ENCODE results near the gene SNX25.

The SNX25 gene

DNA sequence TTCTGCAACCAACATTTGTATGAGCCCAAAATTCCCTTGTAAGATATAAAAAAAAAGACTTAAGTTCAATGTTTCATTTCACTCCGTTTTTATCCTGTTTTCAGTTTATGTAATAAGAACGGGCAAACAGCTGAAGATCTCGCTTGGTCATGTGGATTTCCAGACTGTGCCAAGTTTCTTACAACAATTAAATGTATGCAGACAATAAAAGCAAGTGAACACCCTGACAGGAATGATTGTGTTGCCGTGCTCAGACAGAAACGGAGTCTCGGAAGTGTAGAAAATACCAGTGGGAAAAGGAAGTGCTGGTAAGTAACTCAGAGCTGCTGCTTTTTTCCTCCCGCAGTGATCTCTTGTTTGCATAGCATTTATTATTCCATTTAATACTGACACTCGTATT lies 190.1 kb downstream of the SNX25 start:
- H3K27ac ChIP-seq: no peak overlapping the region
- ChIA-PET CTCF (no interaction called here), POLR2A (ENCODE audit: low non-redundant PET) (no interaction called here)
- no peak for TF ChIP-seq CTCF (conservative IDR thresholded peaks at IDR 0.05; ENCODE audit: low read depth)
- DNase-seq (ENCODE audit: low spot score): no peak

DNA sequence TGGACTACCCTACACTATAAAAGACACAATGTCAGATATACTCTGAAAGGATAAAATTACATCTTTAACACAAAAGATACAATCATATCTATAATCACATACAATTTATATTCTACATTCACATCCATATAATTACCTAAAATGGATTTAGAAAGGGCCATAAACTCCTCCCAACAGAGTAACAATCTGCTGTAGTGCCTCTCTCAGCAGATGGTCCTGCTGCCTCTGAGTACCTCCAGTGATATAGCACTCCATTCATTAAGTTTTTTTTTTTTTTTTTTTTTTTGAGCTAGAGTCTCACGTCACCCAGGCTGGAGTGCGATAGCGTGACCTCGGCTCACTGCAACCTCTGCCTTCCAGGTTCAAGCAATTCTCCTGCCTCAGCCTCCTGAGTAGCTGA lies 194.6 kb downstream of the SNX25 start:
- TF ChIP-seq CTCF (conservative IDR thresholded peaks at IDR 0.05; ENCODE audit: low read depth): no peak
- no peak for DNase-seq (ENCODE audit: low spot score)
- ChIA-PET CTCF (interaction anchor here (0.7 kb wide), 1 partner anchor 194 kb away, joined by 6 read pairs; the partner anchor contains the start of gene SNX25), POLR2A (ENCODE audit: low non-redundant PET) (no interaction called here)
- no peak overlapping the region for H3K27ac ChIP-seq

GRCh38 chr4:185405296-185405999 lies 196.1 kb downstream of the SNX25 start:
- POLR2A ChIA-PET (ENCODE audit: low non-redundant PET): no interaction called here
- no peak for TF ChIP-seq CTCF (conservative IDR thresholded peaks at IDR 0.05; ENCODE audit: low read depth)
- CTCF ChIA-PET: interaction anchor here (0.5 kb wide), 1 partner anchor 457 kb away, joined by 3 read pairs; no protein-coding TSS in a partner anchor
- H3K27ac ChIP-seq: no peak overlapping the region
- DNase-seq (ENCODE audit: low spot score): no peak

- TF ChIP-seq CTCF (conservative IDR thresholded peaks at IDR 0.05; ENCODE audit: low read depth): no peak
- CTCF ChIA-PET: no interaction called here
- no peak overlapping the region for H3K27ac ChIP-seq
- DNase-seq (ENCODE audit: low spot score): no peak
- POLR2A ChIA-PET (ENCODE audit: low non-redundant PET): no interaction called here
Measured at GRCh38 chr4:185408432-185408831, 199.0 kb downstream of the SNX25 start.

DNA sequence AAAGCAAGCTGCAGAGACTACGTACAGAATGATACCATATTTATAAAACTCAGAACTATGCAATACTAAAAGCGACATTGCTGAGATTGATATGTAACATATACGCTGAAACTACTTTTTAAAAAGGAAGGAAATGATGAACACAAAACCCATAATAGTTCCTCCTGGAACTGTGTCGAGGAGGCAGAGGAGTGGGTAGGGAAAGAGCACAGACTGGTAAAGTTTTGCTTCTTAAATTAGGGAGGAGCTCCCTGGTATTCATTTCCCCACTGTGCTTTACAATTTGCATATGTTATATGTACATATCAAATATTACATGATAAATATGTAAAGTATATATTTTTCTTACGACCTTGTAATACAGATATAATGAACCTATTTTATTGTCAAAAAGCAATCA lies 202.5 kb downstream of the SNX25 start:
- DNase-seq (ENCODE audit: low spot score): no peak
- ChIA-PET CTCF (interaction anchor here (0.6 to 1.0 kb wide), 2 partner anchors 26 to 185 kb away, joined by 3 to 4 read pairs; no protein-coding TSS in a partner anchor), POLR2A (ENCODE audit: low non-redundant PET) (no interaction called here)
- no peak overlapping the region for H3K27ac ChIP-seq
- no peak for TF ChIP-seq CTCF (conservative IDR thresholded peaks at IDR 0.05; ENCODE audit: low read depth)

GRCh38 chr4:185412412-185412811 lies 203.0 kb downstream of the SNX25 start:
- ChIA-PET CTCF (interaction anchor here (0.6 to 1.0 kb wide), 2 partner anchors 26 to 185 kb away, joined by 3 to 4 read pairs; no protein-coding TSS in a partner anchor), POLR2A (ENCODE audit: low non-redundant PET) (no interaction called here)
- no peak for TF ChIP-seq CTCF (conservative IDR thresholded peaks at IDR 0.05; ENCODE audit: low read depth)
- no peak for DNase-seq (ENCODE audit: low spot score)
- H3K27ac ChIP-seq: no peak overlapping the region
